ENCODE measurements around the gene GNAO1. TPM values are rescaled to one million over a fixed set of nuclear protein-coding genes. Genes with fewer than 3 reads are reported as not detected.

Gene GNAO1
- total RNA-seq, 6 experiments from 2014 or later: 18.2 to 45.1 (median 21.5) TPM

GRCh38 chr16:56351481-56351880 lies 160.2 kb downstream of the GNAO1 start:
- WGBS (ENCODE audit: insufficient coverage, low coverage, low lambda C conversion rate, missing lambda C conversion rate): 79% methylated on average over 4 of the region's 6 CpGs
- ATAC-seq (no peak), DNase-seq (peak in 2 of 3 donors; percentile 8 to 22)
- Histone ChIP-seq H3K36me3 (no peaks in the 10 kb centered on the region), H3K4me3 (no peak overlapping the region), H3K27ac (no peak overlapping the region), H3K4me1 (peaks cover 0 to 17% (median 3%) of the 10 kb centered on the region in 4 donors), H3K27me3 (no peaks in the 10 kb centered on the region), H3K9me3 (no peaks in the 10 kb centered on the region)
- intact Hi-C loops (cut with DNase I): no loop called here
- no peak for TF ChIP-seq POLR2A (IDR thresholded peaks at IDR 0.05)
- TF ChIP-seq CTCF (IDR thresholded peaks at IDR 0.05): no peak

- TF ChIP-seq CTCF (IDR thresholded peaks at IDR 0.05): no peak
- TF ChIP-seq POLR2A (IDR thresholded peaks at IDR 0.05): no peak
- ATAC-seq: no peak
- peak; percentile 7 to 40 (median 23) for DNase-seq
- no peaks in the 10 kb centered on the region for H3K9me3 ChIP-seq
- no peak overlapping the region for H3K4me3 ChIP-seq
- H3K36me3 ChIP-seq: no peaks in the 10 kb centered on the region
- H3K27me3 ChIP-seq: no peaks in the 10 kb centered on the region
- intact Hi-C loops (cut with DNase I): no loop called here
- H3K4me1 ChIP-seq: peaks cover 0 to 24% (median 0%) of the 10 kb centered on the region in 4 donors
- WGBS (ENCODE audit: insufficient coverage, low coverage, low lambda C conversion rate, missing lambda C conversion rate): no CpG with 5 or more reads among the region's 7 CpGs
- H3K27ac ChIP-seq: no peak overlapping the region
Measured at GRCh38 chr16:56352351-56353053, 161.2 kb downstream of the GNAO1 start.

- DNase-seq: peak; percentile 15 to 44 (median 31)
- no peak overlapping the region for H3K27ac ChIP-seq
- no peak overlapping the region for H3K4me3 ChIP-seq
- H3K36me3 ChIP-seq: no peaks in the 10 kb centered on the region
- no peaks in the 10 kb centered on the region for H3K27me3 ChIP-seq
- no peaks in the 10 kb centered on the region for H3K9me3 ChIP-seq
- TF ChIP-seq CTCF (IDR thresholded peaks at IDR 0.05): no peak
- no peak for TF ChIP-seq POLR2A (IDR thresholded peaks at IDR 0.05)
- intact Hi-C loops (cut with DNase I): no loop called here
- no peak for ATAC-seq
- peaks cover 0 to 24% (median 0%) of the 10 kb centered on the region in 4 donors for H3K4me1 ChIP-seq
- no CpG with 5 or more reads among the region's 15 CpGs for WGBS (ENCODE audit: insufficient coverage, low coverage, low lambda C conversion rate, missing lambda C conversion rate)
Measured at GRCh38 chr16:56353054-56353921, 162.0 kb downstream of the GNAO1 start.

- intact Hi-C loops (cut with DNase I): no loop called here
- H3K4me3 ChIP-seq: no peak overlapping the region
- TF ChIP-seq POLR2A (IDR thresholded peaks at IDR 0.05) (no peak), CTCF (IDR thresholded peaks at IDR 0.05) (no peak)
- ATAC-seq: no peak
- peak in 1 of 3 donors; percentile 18 for DNase-seq
- H3K27ac ChIP-seq: no peak overlapping the region
- no peaks in the 10 kb centered on the region for H3K27me3 ChIP-seq
- no CpG with 5 or more reads among the region's 7 CpGs for WGBS (ENCODE audit: insufficient coverage, low coverage, low lambda C conversion rate, missing lambda C conversion rate)
- H3K36me3 ChIP-seq: no peaks in the 10 kb centered on the region
- H3K4me1 ChIP-seq: peaks cover 0 to 21% (median 0%) of the 10 kb centered on the region in 4 donors
- H3K9me3 ChIP-seq: no peaks in the 10 kb centered on the region
Measured at GRCh38 chr16:56354016-56354415, 162.7 kb downstream of the GNAO1 start.
